ENCODE data around the gene SLPI.

SLPI gene

DNA sequence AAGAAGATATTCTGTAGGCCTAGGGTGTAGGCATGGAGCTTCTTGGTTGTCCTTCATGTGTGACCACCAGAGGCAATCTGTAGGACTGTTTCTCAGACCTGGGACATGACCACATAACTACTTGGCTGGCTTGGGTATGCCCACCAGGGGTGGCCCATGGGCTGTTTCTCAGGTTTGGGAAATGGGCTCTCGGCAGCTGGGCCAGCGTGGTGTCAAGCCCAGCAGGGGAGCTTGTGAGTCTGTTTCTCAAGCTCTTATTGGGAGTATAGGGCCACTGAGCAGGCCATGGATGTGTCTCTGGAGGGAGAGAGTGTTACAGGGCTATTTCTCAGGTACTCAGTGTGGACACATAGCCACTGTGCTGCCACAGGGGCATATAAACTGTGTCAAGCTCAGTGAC lies 35.7 kb downstream of the SLPI start:
- Histone ChIP-seq H3K36me3 (no peaks in the 10 kb centered on the region), H3K27ac (no peak overlapping the region), H3K4me3 (no peak overlapping the region), H3K27me3 (no peaks in the 10 kb centered on the region), H3K4me1 (no peaks in the 10 kb centered on the region), H3K9me3 (no peaks in the 10 kb centered on the region)
- TF ChIP-seq, protein P1, sequence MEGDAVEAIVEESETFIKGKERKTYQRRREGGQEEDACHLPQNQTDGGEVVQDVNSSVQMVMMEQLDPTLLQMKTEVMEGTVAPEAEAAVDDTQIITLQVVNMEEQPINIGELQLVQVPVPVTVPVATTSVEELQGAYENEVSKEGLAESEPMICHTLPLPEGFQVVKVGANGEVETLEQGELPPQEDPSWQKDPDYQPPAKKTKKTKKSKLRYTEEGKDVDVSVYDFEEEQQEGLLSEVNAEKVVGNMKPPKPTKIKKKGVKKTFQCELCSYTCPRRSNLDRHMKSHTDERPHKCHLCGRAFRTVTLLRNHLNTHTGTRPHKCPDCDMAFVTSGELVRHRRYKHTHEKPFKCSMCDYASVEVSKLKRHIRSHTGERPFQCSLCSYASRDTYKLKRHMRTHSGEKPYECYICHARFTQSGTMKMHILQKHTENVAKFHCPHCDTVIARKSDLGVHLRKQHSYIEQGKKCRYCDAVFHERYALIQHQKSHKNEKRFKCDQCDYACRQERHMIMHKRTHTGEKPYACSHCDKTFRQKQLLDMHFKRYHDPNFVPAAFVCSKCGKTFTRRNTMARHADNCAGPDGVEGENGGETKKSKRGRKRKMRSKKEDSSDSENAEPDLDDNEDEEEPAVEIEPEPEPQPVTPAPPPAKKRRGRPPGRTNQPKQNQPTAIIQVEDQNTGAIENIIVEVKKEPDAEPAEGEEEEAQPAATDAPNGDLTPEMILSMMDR (IDR thresholded peaks at IDR 0.05) = no peak
- no peak for DNase-seq
- intact Hi-C loops (cut with DNase I; ENCODE audit: low total_unique reads) = no loop called here

DNA sequence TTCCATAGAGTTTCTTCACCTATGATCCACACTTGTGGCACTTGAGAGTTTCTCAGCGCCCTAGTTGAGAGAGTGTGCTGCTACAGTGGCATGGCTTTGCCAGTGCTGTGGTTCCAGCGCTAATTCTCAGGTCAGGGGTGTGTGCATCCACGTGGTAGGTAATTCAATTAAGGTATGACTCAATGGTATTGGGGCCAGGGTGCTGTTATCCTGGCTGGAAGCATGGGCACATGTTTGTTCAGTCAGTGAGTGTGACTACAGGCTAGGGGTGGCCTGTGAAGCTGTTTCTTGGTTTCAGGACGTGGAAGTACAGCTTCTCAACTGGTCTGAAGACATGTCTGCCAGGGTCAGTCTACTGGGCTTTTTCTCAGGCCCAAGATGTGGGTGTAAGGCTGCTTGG lies 36.2 kb downstream of the SLPI start:
- DNase-seq = no peak
- intact Hi-C loops (cut with DNase I; ENCODE audit: low total_unique reads) = no loop called here
- H3K36me3 ChIP-seq = no peaks in the 10 kb centered on the region
- no peak overlapping the region for H3K4me3 ChIP-seq
- no peaks in the 10 kb centered on the region for H3K27me3 ChIP-seq
- no peaks in the 10 kb centered on the region for H3K9me3 ChIP-seq
- TF ChIP-seq, protein P1 (IDR thresholded peaks at IDR 0.05) = no peak
- no peaks in the 10 kb centered on the region for H3K4me1 ChIP-seq
- no peak overlapping the region for H3K27ac ChIP-seq

DNA sequence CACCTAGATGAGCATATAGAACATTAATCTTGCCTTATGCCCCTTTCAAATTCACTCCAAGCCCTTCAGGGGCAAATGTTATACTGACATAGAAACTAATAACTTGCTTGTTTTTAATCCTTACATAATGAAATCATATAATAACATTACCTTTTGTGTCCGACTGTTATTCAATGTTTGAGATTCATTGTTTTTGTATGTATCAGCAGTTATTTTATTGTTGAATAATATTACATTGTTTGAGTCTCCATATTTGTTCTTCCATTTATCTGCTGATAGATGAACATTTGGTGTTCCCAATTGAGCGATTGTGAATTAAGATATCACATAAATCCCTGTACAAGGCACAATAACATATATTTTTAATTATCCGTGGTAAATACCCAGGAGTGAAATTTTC lies 41.5 kb downstream of the SLPI start:
- no peak for DNase-seq
- H3K9me3 ChIP-seq = no peaks in the 10 kb centered on the region
- no peaks in the 10 kb centered on the region for H3K4me1 ChIP-seq
- intact Hi-C loops (cut with DNase I; ENCODE audit: low total_unique reads) = no loop called here
- no peak overlapping the region for H3K27ac ChIP-seq
- H3K27me3 ChIP-seq = no peaks in the 10 kb centered on the region
- TF ChIP-seq, protein P1 (IDR thresholded peaks at IDR 0.05) = no peak
- H3K36me3 ChIP-seq = no peaks in the 10 kb centered on the region
- H3K4me3 ChIP-seq = no peak overlapping the region

DNA sequence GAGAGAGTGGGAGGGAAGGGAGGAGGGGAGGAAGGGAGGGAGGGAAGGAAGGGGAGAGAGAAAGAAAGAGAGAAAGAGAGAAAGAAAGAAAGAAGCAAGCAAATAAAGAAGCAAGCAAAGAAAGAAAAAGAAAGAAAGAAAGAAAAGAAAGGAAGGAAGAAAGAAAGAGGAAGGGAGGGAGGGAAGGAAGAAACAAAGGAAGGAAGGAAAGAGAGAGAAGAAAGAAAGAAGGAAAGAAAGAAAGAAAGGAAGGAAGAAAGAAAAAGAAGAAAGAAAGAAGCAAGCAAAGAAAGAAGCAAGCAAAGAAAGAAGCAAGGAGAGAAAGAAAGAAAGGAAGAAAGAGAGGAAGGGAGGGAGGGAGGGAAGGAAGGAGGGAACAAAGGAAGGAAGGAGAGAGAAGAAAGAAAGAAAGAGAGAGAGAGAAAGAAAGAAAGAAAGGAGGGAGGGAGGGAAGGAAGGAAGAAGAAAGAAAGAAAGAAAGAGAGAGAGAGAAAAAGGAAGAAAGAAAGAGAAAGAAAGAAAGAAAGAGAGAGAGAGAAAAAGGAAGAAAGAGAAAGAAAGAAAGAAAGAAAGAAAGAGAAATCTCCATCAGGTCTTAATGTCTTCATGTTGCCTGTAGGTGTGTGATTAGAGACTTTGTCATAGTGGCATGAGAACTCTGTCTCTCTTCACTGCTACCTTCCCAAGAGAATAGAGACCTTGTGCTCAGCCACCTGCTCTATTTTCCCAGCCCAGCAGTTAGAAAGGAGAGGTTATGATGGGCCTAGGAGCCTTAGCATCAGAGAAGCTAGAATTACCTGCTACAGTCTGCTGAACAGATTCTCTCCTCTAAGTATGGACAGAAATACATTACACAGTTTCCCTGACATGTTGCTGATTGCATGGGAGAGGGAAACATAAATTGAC lies 42.5 kb downstream of the SLPI start:
- intact Hi-C loops (cut with DNase I; ENCODE audit: low total_unique reads) = no loop called here
- no peak overlapping the region for H3K27ac ChIP-seq
- DNase-seq = no peak
- H3K36me3 ChIP-seq = no peaks in the 10 kb centered on the region
- H3K9me3 ChIP-seq = no peaks in the 10 kb centered on the region
- H3K4me1 ChIP-seq = no peaks in the 10 kb centered on the region
- no peak overlapping the region for H3K4me3 ChIP-seq
- TF ChIP-seq, protein P1 (IDR thresholded peaks at IDR 0.05) = no peak
- no peaks in the 10 kb centered on the region for H3K27me3 ChIP-seq

DNA sequence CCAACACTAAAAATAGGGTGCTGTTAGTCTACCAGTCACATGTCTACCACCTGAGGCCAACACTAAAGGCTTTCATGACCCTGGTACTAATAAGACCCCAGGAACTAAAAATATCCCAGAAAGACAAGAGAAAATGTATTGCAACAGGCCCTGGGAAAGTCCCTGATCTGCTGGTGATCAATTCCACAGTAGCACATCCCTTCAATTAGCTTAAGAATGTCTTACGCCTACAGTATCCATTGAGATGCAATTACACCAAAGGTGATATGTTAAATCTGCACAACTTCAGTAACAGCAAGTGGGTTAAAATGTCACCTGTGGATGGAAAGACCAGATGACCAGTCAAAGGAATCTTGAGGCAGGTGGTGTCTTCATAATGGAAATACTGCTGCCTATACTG lies 44.4 kb downstream of the SLPI start:
- H3K36me3 ChIP-seq = no peaks in the 10 kb centered on the region
- H3K27me3 ChIP-seq = no peaks in the 10 kb centered on the region
- H3K4me1 ChIP-seq = no peaks in the 10 kb centered on the region
- no peak overlapping the region for H3K27ac ChIP-seq
- intact Hi-C loops (cut with DNase I; ENCODE audit: low total_unique reads) = no loop called here
- no peak for DNase-seq
- H3K4me3 ChIP-seq = no peak overlapping the region
- no peaks in the 10 kb centered on the region for H3K9me3 ChIP-seq
- TF ChIP-seq, protein P1 (IDR thresholded peaks at IDR 0.05) = no peak

All from tibial artery (tissue), 4 donors.